Measurements from ENCODE around the gene TFEB. TPM values are rescaled to one million over a fixed set of nuclear protein-coding genes. Genes with fewer than 3 reads are reported as not detected.
A peak's percentile ranks its signal among the peaks of the same experiment; 100 is the strongest.

The TFEB gene
- total RNA-seq, 1 donor from 2014 or later = 36.5 TPM

GRCh38 chr6:41737591-41738130 lies 2.3 kb upstream of the TFEB start:
- no peak overlapping the region for H3K27ac ChIP-seq
- no peak for ATAC-seq
- H3K4me1 ChIP-seq = peaks cover 17% of the 10 kb centered on the region
- peak; percentile 28 for DNase-seq
- no peaks in the 10 kb centered on the region for H3K36me3 ChIP-seq
- intact Hi-C loops (cut with DNase I) = no loop called here
- H3K4me3 ChIP-seq = no peak overlapping the region
- H3K9me3 ChIP-seq = no peaks in the 10 kb centered on the region
- H3K27me3 ChIP-seq (ENCODE audit: low read depth) = no peaks in the 10 kb centered on the region
- TF ChIP-seq CTCF (IDR thresholded peaks at IDR 0.05) = no peak

- no peaks in the 10 kb centered on the region for H3K27me3 ChIP-seq (ENCODE audit: low read depth)
- no peak for TF ChIP-seq CTCF (IDR thresholded peaks at IDR 0.05)
- H3K9me3 ChIP-seq = no peaks in the 10 kb centered on the region
- H3K36me3 ChIP-seq = no peaks in the 10 kb centered on the region
- no peak overlapping the region for H3K4me3 ChIP-seq
- H3K27ac ChIP-seq = no peak overlapping the region
- peaks cover 24% of the 10 kb centered on the region for H3K4me1 ChIP-seq
- ATAC-seq = no peak
- intact Hi-C loops (cut with DNase I) = no loop called here
- DNase-seq = peak; percentile 42
These were observed 1.6 kb upstream of the TFEB start for GRCh38 chr6:41736800-41737555.

- TF ChIP-seq CTCF (IDR thresholded peaks at IDR 0.05) = no peak
- Histone ChIP-seq H3K27me3 (ENCODE audit: low read depth) (no peaks in the 10 kb centered on the region), H3K27ac (peak overlapping the region; percentile 97), H3K4me1 (peaks cover 31% of the 10 kb centered on the region), H3K9me3 (no peaks in the 10 kb centered on the region), H3K4me3 (peak overlapping the region; percentile 88), H3K36me3 (no peaks in the 10 kb centered on the region)
- ATAC-seq (no peak), DNase-seq (peak; percentile 31)
- intact Hi-C loops (cut with DNase I) = no loop called here
These were observed 852 bp upstream of the TFEB start for GRCh38 chr6:41736186-41736733.

GRCh38 chr6:41734666-41735426 lies 562 bp downstream of the TFEB start:
- peak; percentile 86 for DNase-seq
- intact Hi-C loops (cut with DNase I) = no loop called here
- H3K4me1 ChIP-seq = peaks cover 45% of the 10 kb centered on the region
- peak overlapping the region; percentile 88 for H3K4me3 ChIP-seq
- no peaks in the 10 kb centered on the region for H3K27me3 ChIP-seq (ENCODE audit: low read depth)
- H3K9me3 ChIP-seq = no peaks in the 10 kb centered on the region
- ATAC-seq = peak; percentile 80 to 82
- no peak for TF ChIP-seq CTCF (IDR thresholded peaks at IDR 0.05)
- peak overlapping the region; percentile 97 for H3K27ac ChIP-seq
- no peaks in the 10 kb centered on the region for H3K36me3 ChIP-seq

Measured in lower lobe of right lung (tissue), 2 donors.